ENCODE measurements around the gene GPR3.

- no peak for TF ChIP-seq POLR2A (IDR thresholded peaks at IDR 0.05)
- TF ChIP-seq CTCF (IDR thresholded peaks at IDR 0.05), result no peak
These were observed 33.5 kb upstream of the GPR3 start for GRCh38 chr1:27358928-27359313.
